H1 (cell line): ENCODE data around the gene PRRC2C. TPM values are rescaled to one million over a fixed set of nuclear protein-coding genes. Genes with fewer than 3 reads are reported as not detected.

Source experiments
- CTCF ChIA-PET: fragments of 300-600 bp; sonication (Branson Sonifier 250); formaldehyde crosslinking; loops from one replicate; lab custom pipeline; 2021; ENCODE audit not compliant: partially characterized antibody; lab: Charles Lee
- POLR2A ChIA-PET: fragments of 300-600 bp; sonication (Branson Sonifier 250); formaldehyde crosslinking; loops from one replicate; lab custom pipeline; 2021; ENCODE audit warnings: inconsistent platforms; ENCODE audit not compliant: partially characterized antibody; lab: Charles Lee
- DNase-seq, 2 experiments: peaks; one replicate each; pipeline versions ENCODE4 v3.0.0 to v3.0.0-alpha.2; 2010 to 2022; ENCODE audit warnings: low spot score in 2 of 2, low read depth in 1 of 2, mixed read lengths in 1 of 2
- FAIRE-seq: peaks from 2 replicates; lab custom pipeline; 2011; peaks lifted over from hg19 to GRCh38; lab: Jason Lieb, UNC
- H2AFZ ChIP-seq: 2 replicates; pipeline ENCODE4 v1.8.1; 2012; ENCODE audit warnings: low read length, inconsistent platforms
- H2AK5ac ChIP-seq: 2 replicates; pipeline ENCODE4 v1.6.1; 2013; ENCODE audit warnings: low read depth, low read length
- H2BK120ac ChIP-seq: replicated peaks from 2 replicates; pipeline ENCODE3; 2013; ENCODE audit warnings: low read depth, low read length, inconsistent platforms
- H2BK12ac ChIP-seq: 2 replicates; pipeline ENCODE4 v1.6.1; 2013; ENCODE audit warnings: low read depth, low read length
- H2BK15ac ChIP-seq: 2 replicates; pipeline ENCODE4 v1.6.1; 2013; ENCODE audit warnings: low read length
- H2BK20ac ChIP-seq: 2 replicates; pipeline ENCODE4 v1.6.1; 2013; ENCODE audit warnings: low read length
- H2BK5ac ChIP-seq: 2 replicates; pipeline ENCODE4 v1.6.1; 2013; ENCODE audit warnings: low read depth, low read length
- H3K14ac ChIP-seq: 2 replicates; pipeline ENCODE4 v1.6.1; 2013; ENCODE audit warnings: inconsistent platforms; ENCODE audit not compliant: insufficient read length
- H3K18ac ChIP-seq: 2 replicates; pipeline ENCODE4 v1.6.1; 2013; ENCODE audit warnings: low read length; ENCODE audit errors: extremely low read depth
- H3K23ac ChIP-seq: 2 replicates; pipeline ENCODE4 v1.6.1; 2013; ENCODE audit warnings: inconsistent platforms; ENCODE audit not compliant: insufficient read length
- H3K23me2 ChIP-seq: 2 replicates; pipeline ENCODE4 v1.6.1; 2013; ENCODE audit warnings: low read depth, low read length
- H3K27ac ChIP-seq: 2 replicates; pipeline ENCODE4 v1.6.1; 2011; ENCODE audit warnings: low read depth, low read length, inconsistent platforms
- H3K27me3 ChIP-seq, 4 experiments: replicated peaks in 1 of 4; 1 replicate in 1 of 4; 2 replicates in 3 of 4; pipeline versions ENCODE4 v1.6.1 to v1.8.1; 2011 to 2013; ENCODE audit warnings: low read length in 3 of 4, mild to moderate bottlenecking in 3 of 4, inconsistent platforms in 2 of 4, mixed read lengths in 2 of 4, moderate library complexity in 1 of 4; ENCODE audit not compliant: control insufficient read depth in 3 of 4, insufficient read depth in 3 of 4; ENCODE audit errors: extremely low read depth in 1 of 4
- H3K36me3 ChIP-seq, 4 experiments: 2 replicates each; pipeline versions ENCODE4 v1.6.1 to v1.8.1; 2011 to 2013; ENCODE audit warnings: mild to moderate bottlenecking in 4 of 4, low read length in 3 of 4, moderate library complexity in 2 of 4, control low read depth in 1 of 4, inconsistent platforms in 1 of 4; ENCODE audit not compliant: insufficient read depth in 4 of 4, control insufficient read depth in 2 of 4
- H3K4ac ChIP-seq: replicated peaks from 2 replicates; pipeline ENCODE3; 2013; ENCODE audit warnings: low read length, low read depth, mixed read lengths, inconsistent platforms; ENCODE audit not compliant: insufficient read length
- H3K4me1 ChIP-seq, 4 experiments: replicated peaks in 1 of 4; 1 replicate in 1 of 4; 2 replicates in 3 of 4; pipeline versions ENCODE4 v1.6.1 to v1.8.1; 2011 to 2013; ENCODE audit warnings: low read length in 3 of 4, inconsistent platforms in 2 of 4, mixed read lengths in 1 of 4; ENCODE audit not compliant: insufficient read depth in 4 of 4, control insufficient read depth in 3 of 4
- H3K4me2 ChIP-seq, 2 experiments: 2 replicates each; pipeline versions ENCODE4 v1.6.1 to v1.8.1; 2011 to 2013; ENCODE audit warnings: low read depth in 2 of 2, low read length in 2 of 2, control low read depth in 1 of 2, inconsistent platforms in 1 of 2, mild to moderate bottlenecking in 1 of 2; ENCODE audit not compliant: insufficient read depth in 1 of 2
- H3K4me3 ChIP-seq, 4 experiments: fragments of 200-600, 300-600 bp in 1 of 4; sonication (generic), shearing (Covaris generic), sonication (Bioruptor Twin) in 1 of 4; 2 replicates each; pipeline versions ENCODE4 v1.5.1 to v1.8.1; 2011 to 2016; ENCODE audit warnings: low read length in 4 of 4, low read depth in 3 of 4, control low read depth in 2 of 4, inconsistent platforms in 2 of 4, mild to moderate bottlenecking in 2 of 4, mixed read lengths in 1 of 4, moderate library complexity in 1 of 4; ENCODE audit not compliant: insufficient read depth in 2 of 4; ENCODE audit errors: extremely low read depth in 1 of 4
- H3K56ac ChIP-seq: replicated peaks from 2 replicates; pipeline ENCODE3; 2013; ENCODE audit warnings: low read depth, mild to moderate bottlenecking, mixed read lengths, low read length, inconsistent platforms; ENCODE audit not compliant: insufficient read length
- H3K79me1 ChIP-seq: 2 replicates; pipeline ENCODE4 v1.6.1; 2013; ENCODE audit warnings: low read depth, low read length, control low read depth
- H3K79me2 ChIP-seq, 2 experiments: 2 replicates each; pipeline versions ENCODE4 v1.6.1 to v1.8.1; 2012 to 2013; ENCODE audit warnings: low read length in 2 of 2, mild to moderate bottlenecking in 2 of 2, inconsistent platforms in 1 of 2; ENCODE audit not compliant: insufficient read depth in 2 of 2, control insufficient read depth in 1 of 2
- H3K9ac ChIP-seq, 4 experiments: replicated peaks in 1 of 4; 1 replicate in 1 of 4; 2 replicates in 3 of 4; pipeline versions ENCODE4 v1.6.1 to v1.8.1; 2011 to 2013; ENCODE audit warnings: low read depth in 3 of 4, low read length in 3 of 4, control low read depth in 2 of 4, mild to moderate bottlenecking in 2 of 4, moderate library complexity in 2 of 4, inconsistent platforms in 1 of 4; ENCODE audit errors: extremely low read depth in 1 of 4
- H3K9me3 ChIP-seq, 2 experiments: 2 replicates each; pipeline versions ENCODE4 v1.6.1 to v1.8.1; 2012 to 2013; ENCODE audit warnings: mild to moderate bottlenecking in 2 of 2, moderate library complexity in 2 of 2, control low read depth in 1 of 2, inconsistent platforms in 1 of 2, low read depth in 1 of 2, low read length in 1 of 2, mixed read lengths in 1 of 2; ENCODE audit not compliant: insufficient read depth in 2 of 2
- H4K20me1 ChIP-seq, 2 experiments: replicated peaks in 1 of 2; 2 replicates each; pipeline versions ENCODE3 to v1.8.1; 2011 to 2013; ENCODE audit warnings: inconsistent platforms in 2 of 2, low read length in 2 of 2, mild to moderate bottlenecking in 1 of 2; ENCODE audit not compliant: insufficient read depth in 2 of 2, control insufficient read depth in 1 of 2
- H4K5ac ChIP-seq: 2 replicates; pipeline ENCODE4 v1.6.1; 2013; ENCODE audit warnings: low read length, low read depth, mixed read lengths, inconsistent platforms; ENCODE audit not compliant: insufficient read length
- H4K8ac ChIP-seq: 2 replicates; pipeline ENCODE4 v1.8.0; 2013; ENCODE audit warnings: mild to moderate bottlenecking, moderate library complexity, low read length, inconsistent platforms; ENCODE audit not compliant: insufficient read depth; ENCODE audit errors: extremely low read depth
- H4K91ac ChIP-seq: replicated peaks from 2 replicates; pipeline ENCODE3; 2013; ENCODE audit warnings: low read length, mixed read lengths, inconsistent platforms; ENCODE audit not compliant: insufficient read length
- SAP30 ChIP-seq: fragments of 300-600 bp; sonication (generic); IDR thresholded peaks from 2 replicates; pipeline ENCODE4 v1.7.1; 2012; ENCODE audit warnings: low read length, moderate library complexity, mild to moderate bottlenecking, inconsistent platforms; ENCODE audit not compliant: insufficient read depth, insufficient replicate concordance
- TCF12 ChIP-seq: IDR thresholded peaks from 2 replicates; pipeline ENCODE4 v1.6.1; 2011; ENCODE audit warnings: low read depth, mild to moderate bottlenecking, low read length
- WGBS, 2 experiments: shearing (Covaris generic) in 1 of 2; methylation state at CpG; one replicate each; pipeline versions ENCODE4 v1.1.6 to v1.1.7; 2013 to 2015; ENCODE audit warnings: low lambda C conversion rate in 2 of 2, mixed read lengths in 2 of 2, inconsistent platforms in 1 of 2, low coverage in 1 of 2, missing lambda C conversion rate in 1 of 2; ENCODE audit not compliant: insufficient replicate concordance in 2 of 2, insufficient coverage in 1 of 2, insufficient read length in 1 of 2; ENCODE audit errors: extremely low coverage in 1 of 2, missing lambda C conversion rate in 1 of 2; 5-methylcytosine and 5-hydroxymethylcytosine counted together
- polyA plus RNA-seq, 7 experiments: library from polyadenylated mRNA; depleted of rRNA in 3 of 7; stranded (reverse) in 5 of 7; unstranded in 2 of 7; fragments of >200 nt in 5 of 7; fragments of 200-250 nt in 2 of 7; gene quantifications; 1 replicate in 5 of 7; 2 replicates in 1 of 7; 4 replicates in 1 of 7; pipeline versions ENCODE4 v1.2.1 to v1.2.3, GENCODE V29; 2011 to 2013; ENCODE audit warnings: missing spikeins in 2 of 7, mixed read lengths in 2 of 7
- total RNA-seq: library from RNA; stranded (reverse); fragmentation: NEBNext Ultra II Directional; extraction: Animal tissue kit (Norgen Biotek cat#: 25700); gene quantifications from 2 replicates; pipeline ENCODE4 v1.2.1, GENCODE V29; 2021

Gene PRRC2C
- total and polyA plus RNA-seq, 2 of the 8 experiments (the other 6 are each of a cell fraction or from before 2014, with no cell fraction given) = 125 to 264 TPM

DNA sequence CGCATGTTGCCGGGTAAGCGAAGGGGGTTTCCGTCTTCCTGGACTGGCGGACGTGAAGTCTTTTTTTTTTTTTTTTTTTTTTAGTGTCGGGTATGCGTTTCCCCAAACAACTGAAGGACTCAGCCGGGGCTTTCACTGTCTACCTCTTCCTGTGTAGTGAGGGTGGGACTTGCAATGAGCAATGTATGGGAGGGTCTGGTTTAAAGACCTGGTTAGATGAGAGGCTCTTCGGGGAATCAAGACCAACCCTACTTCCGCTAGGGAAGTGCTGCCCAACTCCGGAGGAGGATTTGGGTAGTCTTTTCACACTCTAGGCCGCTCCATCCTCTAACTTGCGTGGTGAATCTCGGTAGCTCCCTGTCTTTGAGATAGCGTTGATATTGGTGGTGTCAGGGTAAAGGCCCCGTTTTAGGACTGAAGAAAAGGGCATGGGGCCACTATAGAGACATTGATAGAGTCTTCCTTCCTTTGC is 754 bp downstream of the PRRC2C start:
- peak overlapping the region; percentile 84 for H4K5ac ChIP-seq

More for the DNA sequence above, 754 bp downstream of the PRRC2C start:
- H3K14ac ChIP-seq = no peak overlapping the region
- peak overlapping the region; percentile 93 for H3K56ac ChIP-seq
- WGBS, 2 experiments = 0% methylated on average over 9 of the region's 17 CpGs; no CpG with 5 or more reads in 1 of the 2 experiments
- H2BK15ac ChIP-seq = no peak overlapping the region
- peak overlapping the region; percentile 69 to 92 (median 86) for H3K4me3 ChIP-seq
- peak overlapping the region; percentile 22; the same call in 1 of the 2 replicates for H2BK12ac ChIP-seq
- no peak overlapping the region for H2BK20ac ChIP-seq
- peak overlapping the region; percentile 55; the same call in 1 of the 2 replicates for H2AK5ac ChIP-seq
- peak overlapping the region; percentile 96 for H3K27ac ChIP-seq
- CTCF ChIA-PET = interaction anchor here (0.6 to 2.6 kb wide), 17 partner anchors 8 to 275 kb away, joined by 3 to 18 read pairs (median 5); no protein-coding TSS in a partner anchor
- peak overlapping the region; percentile 66 for H3K4ac ChIP-seq
- peak overlapping the region; percentile 61 for H4K91ac ChIP-seq
- FAIRE-seq (no peak), DNase-seq (no peak)
- H3K9me3 ChIP-seq = no peaks in the 10 kb centered on the region
- H3K27me3 ChIP-seq = no peaks in the 10 kb centered on the region
- H3K4me1 ChIP-seq = peaks cover 0 to 4% (median 0%) of the 10 kb centered on the region in 4 experiments; a peak in 2 of 7 replicates
- no peak overlapping the region for H3K23ac ChIP-seq
- H3K18ac ChIP-seq = peak overlapping the region; percentile 81
- POLR2A ChIA-PET = interaction anchor here (0.8 to 4.0 kb wide), 13 partner anchors 8 to 168 kb away, joined by 3 to 27 read pairs (median 5); no protein-coding TSS in a partner anchor
- H3K4me2 ChIP-seq = peak overlapping the region; percentile 27 to 75
- no peak for TF ChIP-seq TCF12
- TF ChIP-seq SAP30 = peak; percentile 59
- H3K36me3 ChIP-seq = no peaks in the 10 kb centered on the region; a peak in 1 of 8 replicates
- peak overlapping the region; percentile 90 to 99 (median 96) for H3K9ac ChIP-seq
- H4K8ac ChIP-seq = peak overlapping the region; percentile 99
- no peak overlapping the region for H2BK120ac ChIP-seq
- peak overlapping the region; percentile 91 for H2BK5ac ChIP-seq
- H3K79me2 ChIP-seq = peaks cover 46 to 57% of the 10 kb centered on the region in 2 experiments
- no peak overlapping the region for H2AFZ ChIP-seq
- H3K79me1 ChIP-seq = no peaks in the 10 kb centered on the region
- peaks cover 5% of the 10 kb centered on the region; the same call in 1 of the 2 replicates for H3K23me2 ChIP-seq
- peaks cover 2 to 37% of the 10 kb centered on the region in 2 experiments for H4K20me1 ChIP-seq
